DMS153 treated with DMSO at 0.1 percent for 48 hours (cell line): Measurements from ENCODE around the gene CANT1.
A peak's percentile ranks its signal among the peaks of the same experiment; 100 is the strongest.
"Not testable (repeated sequence)": the region's sequence is repeated elsewhere in the genome, so short reads cannot be mapped to it uniquely, and the experiment has no call there.

Experiments
- DNase-seq: peaks from one replicate; lab custom pipeline; 2025; ENCODE audit not compliant: unreplicated experiment; lab: John Stamatoyannopoulos, UW

The CANT1 gene

GRCh38 chr17:79043191-79043930 is 33.8 kb upstream of the CANT1 start:
- DNase-seq, result no peak

GRCh38 chr17:79042421-79043190 is 33.0 kb upstream of the CANT1 start:
- peak; percentile 49 for DNase-seq

GRCh38 chr17:79041723-79042420 is 32.3 kb upstream of the CANT1 start:
- no peak for DNase-seq

GRCh38 chr17:79041041-79041570 is 31.5 kb upstream of the CANT1 start:
- no peak for DNase-seq

- no peak for DNase-seq
Measured at GRCh38 chr17:79039886-79040285, 30.3 kb upstream of the CANT1 start.

GRCh38 chr17:79039171-79039570 is 29.6 kb upstream of the CANT1 start:
- no peak for DNase-seq

GRCh38 chr17:79038545-79039135 is 29.1 kb upstream of the CANT1 start:
- DNase-seq, result no peak

- no peak for DNase-seq
Measured at GRCh38 chr17:79036596-79036995, 27.0 kb upstream of the CANT1 start.

- DNase-seq, result no peak
Measured at GRCh38 chr17:79036181-79036580, 26.6 kb upstream of the CANT1 start.

GRCh38 chr17:79035686-79036085 is 26.1 kb upstream of the CANT1 start:
- no peak for DNase-seq

- DNase-seq, result no peak
Measured at GRCh38 chr17:79034931-79035485, 25.4 kb upstream of the CANT1 start.

GRCh38 chr17:79033741-79034501 is 24.4 kb upstream of the CANT1 start:
- peak; percentile 17 for DNase-seq

- DNase-seq, result no peak
Measured at GRCh38 chr17:79033046-79033616, 23.6 kb upstream of the CANT1 start.

- DNase-seq, result no peak
Measured at GRCh38 chr17:79031996-79032875, 22.7 kb upstream of the CANT1 start.

GRCh38 chr17:79030636-79031035 is 21.1 kb upstream of the CANT1 start:
- not testable (repeated sequence) for DNase-seq

- no peak for DNase-seq
Measured at GRCh38 chr17:79029327-79030009, 19.9 kb upstream of the CANT1 start.

- DNase-seq, result no peak
Measured at GRCh38 chr17:79028496-79029326, 19.1 kb upstream of the CANT1 start.
